Measurements from ENCODE around the gene PLEKHA6.

The PLEKHA6 gene

DNA sequence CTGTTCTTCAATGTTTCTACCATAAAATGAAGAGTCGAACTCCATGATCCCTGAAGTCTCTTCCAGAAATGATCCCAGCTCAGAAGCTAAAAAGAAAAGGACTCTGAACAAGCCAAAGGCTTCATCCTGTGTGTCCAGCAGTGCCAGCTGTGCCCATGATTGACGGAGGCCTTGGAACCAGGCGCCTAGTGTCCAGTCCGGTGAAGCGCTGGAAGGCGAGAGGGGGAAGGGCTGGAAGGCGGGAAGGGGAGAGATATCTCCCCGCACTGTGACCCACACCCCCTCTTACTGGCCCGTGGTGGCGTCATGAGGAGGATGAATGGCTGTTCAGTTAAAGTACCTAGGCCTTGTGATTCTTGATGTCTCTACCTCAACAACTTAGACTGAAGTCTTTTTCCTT, 10.4 kb upstream of the PLEKHA6 start:
- Histone ChIP-seq H3K4me2 (ENCODE audit: low read length, poor library complexity, severe bottlenecking) (no peak overlapping the region), H2BK15ac (ENCODE audit: low read depth, poor library complexity, severe bottlenecking) (no peak overlapping the region), H3K27ac (ENCODE audit: low read length, poor library complexity, severe bottlenecking) (no peak overlapping the region), H2BK12ac (ENCODE audit: low read length in 2 of 2) (no peak overlapping the region), H3K4me3 (ENCODE audit: insufficient read depth in 1 of 2, low read depth in 1 of 2, low read length in 2 of 2) (no peak overlapping the region), H3K4me1 (ENCODE audit: control insufficient read depth, insufficient read depth, low read depth, low read length) (no peaks in the 10 kb centered on the region), H3K9me3 (ENCODE audit: control insufficient read depth, low read length) (no peaks in the 10 kb centered on the region), H2AK5ac (ENCODE audit: low read length, severe bottlenecking) (no peak overlapping the region), H3K4ac (ENCODE audit: low read depth in 1 of 2, low read length in 2 of 2) (no peak overlapping the region), H2AFZ (ENCODE audit: low read depth, low read length) (no peak overlapping the region), H3K36me3 (ENCODE audit: control insufficient read depth in 1 of 2, insufficient read depth in 2 of 2, low read depth in 1 of 2, low read length in 2 of 2) (no peaks in the 10 kb centered on the region), H3K27me3 (ENCODE audit: control insufficient read depth in 1 of 2, insufficient read depth in 1 of 2, low read length in 2 of 2) (peaks cover 72 to 97% of the 10 kb centered on the region in 2 experiments), H4K8ac (ENCODE audit: low read length) (no peak overlapping the region), H3K14ac (ENCODE audit: low read length in 2 of 2) (no peak overlapping the region), H3K9ac (ENCODE audit: low read length) (no peak overlapping the region), H3K79me1 (replicated peaks; ENCODE audit: low read length, poor library complexity, severe bottlenecking) (no peaks in the 10 kb centered on the region), H2BK5ac (ENCODE audit: low read depth, low read length, poor library complexity, severe bottlenecking) (no peak overlapping the region), H3K23ac (ENCODE audit: low read length in 2 of 2) (no peak overlapping the region), H2BK120ac (ENCODE audit: low read depth, low read length) (no peak overlapping the region), H3K18ac (ENCODE audit: low read depth in 1 of 2, low read length in 2 of 2) (no peak overlapping the region), H4K91ac (ENCODE audit: low read length) (no peak overlapping the region)
- WGBS, result 94% methylated on average over 7 of the region's 10 CpGs
- DNase-seq, result no peak

DNA sequence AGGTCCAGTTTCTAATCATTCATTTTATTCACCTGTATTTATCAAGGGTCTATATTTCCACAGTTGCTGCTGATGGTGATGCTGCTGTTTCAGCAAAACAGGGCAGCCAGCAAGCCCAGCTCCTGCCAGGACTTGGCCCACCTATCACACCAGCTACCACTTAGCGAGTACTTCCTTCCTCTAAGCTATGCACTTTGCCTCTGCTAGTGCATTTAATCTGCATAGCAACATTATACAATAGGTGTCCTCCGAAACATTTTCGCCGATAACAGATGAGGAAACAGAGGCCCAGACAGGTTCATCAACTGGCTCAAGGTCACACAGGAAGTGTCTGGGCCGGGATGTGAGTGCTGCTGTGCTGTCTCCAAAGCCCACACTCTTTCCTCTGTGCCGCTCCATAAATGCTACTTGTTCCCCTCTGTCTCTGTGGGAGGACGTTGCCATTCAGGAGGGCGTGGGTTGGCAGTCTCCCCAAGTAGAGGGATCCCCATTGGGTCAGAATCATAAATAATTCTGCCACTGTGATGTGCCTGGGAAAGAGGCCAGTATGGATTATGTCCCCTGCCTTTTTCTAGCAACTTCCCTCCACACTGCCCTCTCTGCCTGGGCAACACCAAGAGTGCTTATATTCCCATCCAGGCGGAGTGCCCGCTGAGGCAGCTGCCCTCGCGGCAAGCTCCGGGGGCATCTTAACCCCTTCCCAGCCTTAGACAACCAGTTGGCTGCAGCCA, 9.4 kb upstream of the PLEKHA6 start:
- H3K27me3 ChIP-seq (ENCODE audit: control insufficient read depth in 1 of 2, insufficient read depth in 1 of 2, low read length in 2 of 2), result peaks cover 72 to 97% of the 10 kb centered on the region in 2 experiments
- H4K91ac ChIP-seq (ENCODE audit: low read length), result no peak overlapping the region
- H3K36me3 ChIP-seq (ENCODE audit: control insufficient read depth in 1 of 2, insufficient read depth in 2 of 2, low read depth in 1 of 2, low read length in 2 of 2), result no peaks in the 10 kb centered on the region
- H3K14ac ChIP-seq (ENCODE audit: low read length in 2 of 2), result no peak overlapping the region
- no peaks in the 10 kb centered on the region for H3K4me1 ChIP-seq (ENCODE audit: control insufficient read depth, insufficient read depth, low read depth, low read length)
- no peak overlapping the region for H2BK120ac ChIP-seq (ENCODE audit: low read depth, low read length)
- no peak overlapping the region for H3K4me2 ChIP-seq (ENCODE audit: low read length, poor library complexity, severe bottlenecking)
- H2BK15ac ChIP-seq (ENCODE audit: low read depth, poor library complexity, severe bottlenecking), result no peak overlapping the region
- no peak overlapping the region for H2AK5ac ChIP-seq (ENCODE audit: low read length, severe bottlenecking)
- no peak overlapping the region for H3K18ac ChIP-seq (ENCODE audit: low read depth in 1 of 2, low read length in 2 of 2)
- H3K27ac ChIP-seq (ENCODE audit: low read length, poor library complexity, severe bottlenecking), result no peak overlapping the region
- no peak overlapping the region for H2BK12ac ChIP-seq (ENCODE audit: low read length in 2 of 2)
- H2AFZ ChIP-seq (ENCODE audit: low read depth, low read length), result no peak overlapping the region
- no peaks in the 10 kb centered on the region for H3K79me1 ChIP-seq (replicated peaks; ENCODE audit: low read length, poor library complexity, severe bottlenecking)
- H3K23ac ChIP-seq (ENCODE audit: low read length in 2 of 2), result no peak overlapping the region
- no peaks in the 10 kb centered on the region for H3K9me3 ChIP-seq (ENCODE audit: control insufficient read depth, low read length)
- DNase-seq, result no peak
- WGBS, result 91% methylated on average over 11 of the region's 13 CpGs
- no peak overlapping the region for H4K8ac ChIP-seq (ENCODE audit: low read length)
- H3K4me3 ChIP-seq (ENCODE audit: insufficient read depth in 1 of 2, low read depth in 1 of 2, low read length in 2 of 2), result no peak overlapping the region
- H2BK5ac ChIP-seq (ENCODE audit: low read depth, low read length, poor library complexity, severe bottlenecking), result no peak overlapping the region
- H3K4ac ChIP-seq (ENCODE audit: low read depth in 1 of 2, low read length in 2 of 2), result no peak overlapping the region
- H3K9ac ChIP-seq (ENCODE audit: low read length), result no peak overlapping the region

DNA sequence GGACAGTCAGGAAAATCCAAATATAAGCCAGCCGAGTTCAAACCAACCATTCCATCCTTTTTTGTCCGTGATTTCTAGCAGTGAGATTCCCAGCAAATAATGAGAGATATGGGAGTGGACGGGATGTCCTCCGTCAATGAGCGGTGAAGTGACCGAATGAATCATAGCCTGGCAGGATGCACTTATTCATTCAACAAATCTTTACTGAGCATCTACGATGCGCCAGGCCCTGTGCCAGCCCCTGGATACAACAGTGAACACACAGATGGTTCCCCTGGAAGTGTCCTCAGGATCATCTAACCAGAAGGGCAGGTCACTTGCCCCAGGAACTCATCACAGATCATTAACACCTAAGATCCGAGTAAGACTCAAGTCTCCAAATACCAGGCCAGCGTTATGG, 8.2 kb upstream of the PLEKHA6 start:
- Histone ChIP-seq H3K4ac (ENCODE audit: low read depth in 1 of 2, low read length in 2 of 2) (no peak overlapping the region), H3K4me1 (ENCODE audit: control insufficient read depth, insufficient read depth, low read depth, low read length) (peaks cover 5% of the 10 kb centered on the region)

DNA sequence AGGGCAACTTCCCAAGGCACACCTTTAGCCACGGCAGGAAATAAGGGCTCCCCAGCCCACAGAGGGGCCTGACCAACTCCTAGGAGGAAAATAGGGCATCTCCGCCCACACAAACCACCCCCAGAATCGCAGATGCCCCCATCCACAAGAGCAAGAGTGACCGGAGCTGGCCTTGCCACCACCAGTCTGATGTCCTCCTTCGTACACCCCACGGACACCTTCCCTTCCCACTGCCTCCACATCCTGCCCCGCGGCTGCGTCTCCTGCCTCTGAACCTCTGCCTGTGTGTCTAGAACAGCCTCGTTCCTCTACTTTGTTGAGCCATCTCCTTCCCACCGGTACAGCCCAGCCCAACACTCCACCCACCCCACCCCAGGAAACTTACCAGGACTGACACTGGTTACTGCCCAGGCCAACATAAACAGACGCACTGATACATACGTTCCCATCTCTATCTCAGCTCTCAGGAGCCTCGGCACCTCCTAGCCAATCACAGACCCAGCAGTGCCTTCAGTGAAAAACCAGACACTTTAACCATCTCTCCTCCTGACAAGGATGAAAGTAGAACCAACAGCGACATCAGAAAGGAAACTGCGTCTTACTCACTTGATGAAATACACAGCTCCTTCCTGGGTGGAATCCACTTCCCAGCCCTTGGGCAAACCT, 7.6 kb upstream of the PLEKHA6 start:
- H3K4me3 ChIP-seq (ENCODE audit: insufficient read depth in 1 of 2, low read depth in 1 of 2, low read length in 2 of 2), result no peak overlapping the region
- no peak for DNase-seq
- H3K4ac ChIP-seq (ENCODE audit: low read depth in 1 of 2, low read length in 2 of 2), result no peak overlapping the region
- H3K36me3 ChIP-seq (ENCODE audit: control insufficient read depth in 1 of 2, insufficient read depth in 2 of 2, low read depth in 1 of 2, low read length in 2 of 2), result peaks cover 0 to 3% of the 10 kb centered on the region in 2 experiments
- no peak overlapping the region for H2BK5ac ChIP-seq (ENCODE audit: low read depth, low read length, poor library complexity, severe bottlenecking)
- H2AFZ ChIP-seq (ENCODE audit: low read depth, low read length), result no peak overlapping the region
- H3K4me2 ChIP-seq (ENCODE audit: low read length, poor library complexity, severe bottlenecking), result no peak overlapping the region
- H2BK120ac ChIP-seq (ENCODE audit: low read depth, low read length), result no peak overlapping the region
- H3K27me3 ChIP-seq (ENCODE audit: control insufficient read depth in 1 of 2, insufficient read depth in 1 of 2, low read length in 2 of 2), result peaks cover 68 to 91% of the 10 kb centered on the region in 2 experiments
- H3K9me3 ChIP-seq (ENCODE audit: control insufficient read depth, low read length), result no peaks in the 10 kb centered on the region
- H3K27ac ChIP-seq (ENCODE audit: low read length, poor library complexity, severe bottlenecking), result no peak overlapping the region
- no peak overlapping the region for H3K23ac ChIP-seq (ENCODE audit: low read length in 2 of 2)
- no peak overlapping the region for H4K8ac ChIP-seq (ENCODE audit: low read length)
- no peak overlapping the region for H2AK5ac ChIP-seq (ENCODE audit: low read length, severe bottlenecking)
- no peak overlapping the region for H3K18ac ChIP-seq (ENCODE audit: low read depth in 1 of 2, low read length in 2 of 2)
- H4K91ac ChIP-seq (ENCODE audit: low read length), result no peak overlapping the region
- peaks cover 5% of the 10 kb centered on the region for H3K4me1 ChIP-seq (ENCODE audit: control insufficient read depth, insufficient read depth, low read depth, low read length)
- no peaks in the 10 kb centered on the region for H3K79me1 ChIP-seq (replicated peaks; ENCODE audit: low read length, poor library complexity, severe bottlenecking)
- no peak overlapping the region for H2BK12ac ChIP-seq (ENCODE audit: low read length in 2 of 2)
- H3K14ac ChIP-seq (ENCODE audit: low read length in 2 of 2), result no peak overlapping the region
- no peak overlapping the region for H2BK15ac ChIP-seq (ENCODE audit: low read depth, poor library complexity, severe bottlenecking)
- 80% methylated on average over 16 of the region's 16 CpGs for WGBS
- H3K9ac ChIP-seq (ENCODE audit: low read length), result no peak overlapping the region

More for the DNA sequence above, 8.2 kb upstream of the PLEKHA6 start:
- H3K36me3 ChIP-seq (ENCODE audit: control insufficient read depth in 1 of 2, insufficient read depth in 2 of 2, low read depth in 1 of 2, low read length in 2 of 2), result peaks cover 0 to 3% of the 10 kb centered on the region in 2 experiments
- DNase-seq, result no peak
- no peak overlapping the region for H3K14ac ChIP-seq (ENCODE audit: low read length in 2 of 2)
- no peak overlapping the region for H3K23ac ChIP-seq (ENCODE audit: low read length in 2 of 2)
- no peak overlapping the region for H2BK5ac ChIP-seq (ENCODE audit: low read depth, low read length, poor library complexity, severe bottlenecking)
- no peak overlapping the region for H4K8ac ChIP-seq (ENCODE audit: low read length)
- no peak overlapping the region for H3K4me2 ChIP-seq (ENCODE audit: low read length, poor library complexity, severe bottlenecking)
- no peak overlapping the region for H4K91ac ChIP-seq (ENCODE audit: low read length)
- 86% methylated on average over 9 of the region's 10 CpGs for WGBS
- no peak overlapping the region for H3K27ac ChIP-seq (ENCODE audit: low read length, poor library complexity, severe bottlenecking)
- no peak overlapping the region for H3K9ac ChIP-seq (ENCODE audit: low read length)
- H2AFZ ChIP-seq (ENCODE audit: low read depth, low read length), result no peak overlapping the region
- no peak overlapping the region for H2BK12ac ChIP-seq (ENCODE audit: low read length in 2 of 2)
- H3K9me3 ChIP-seq (ENCODE audit: control insufficient read depth, low read length), result no peaks in the 10 kb centered on the region
- no peak overlapping the region for H2BK120ac ChIP-seq (ENCODE audit: low read depth, low read length)
- H3K18ac ChIP-seq (ENCODE audit: low read depth in 1 of 2, low read length in 2 of 2), result no peak overlapping the region
- H3K4me3 ChIP-seq (ENCODE audit: insufficient read depth in 1 of 2, low read depth in 1 of 2, low read length in 2 of 2), result no peak overlapping the region
- H2BK15ac ChIP-seq (ENCODE audit: low read depth, poor library complexity, severe bottlenecking), result no peak overlapping the region
- peaks cover 64 to 91% of the 10 kb centered on the region in 2 experiments for H3K27me3 ChIP-seq (ENCODE audit: control insufficient read depth in 1 of 2, insufficient read depth in 1 of 2, low read length in 2 of 2)
- no peak overlapping the region for H2AK5ac ChIP-seq (ENCODE audit: low read length, severe bottlenecking)
- H3K79me1 ChIP-seq (replicated peaks; ENCODE audit: low read length, poor library complexity, severe bottlenecking), result no peaks in the 10 kb centered on the region

Data from mesenchymal stem cell (in vitro differentiated cells and primary cell).